ENCODE measurements around the gene CASP3.
"Not testable (repeated sequence)": the region's sequence is repeated elsewhere in the genome, so short reads cannot be mapped to it uniquely, and the experiment has no call there.

Gene CASP3

GRCh38 chr4:184596044-184596616, 53.1 kb downstream of the CASP3 start:
- Mint-ChIP-seq H3K27me3 (ENCODE audit: low read depth, poor library complexity) (peaks cover 9% of the 10 kb centered on the region), H3K4me1 (peaks cover 19% of the 10 kb centered on the region), H3K27ac (no peak overlapping the region), H3K4me3 (no peak overlapping the region), H3K9me3 (peaks cover 19% of the 10 kb centered on the region), H3K36me3 (ENCODE audit: low read depth) (no peaks in the 10 kb centered on the region)
- no peak for TF ChIP-seq CTCF (IDR thresholded peaks at IDR 0.05)
- no peak for DNase-seq

GRCh38 chr4:184595430-184595829, 53.8 kb downstream of the CASP3 start:
- no peak for TF ChIP-seq CTCF (IDR thresholded peaks at IDR 0.05)
- H3K27ac Mint-ChIP-seq, result no peak overlapping the region
- H3K4me3 Mint-ChIP-seq, result no peak overlapping the region
- peaks cover 19% of the 10 kb centered on the region for H3K4me1 Mint-ChIP-seq
- peaks cover 9% of the 10 kb centered on the region for H3K27me3 Mint-ChIP-seq (ENCODE audit: low read depth, poor library complexity)
- H3K36me3 Mint-ChIP-seq (ENCODE audit: low read depth), result no peaks in the 10 kb centered on the region
- H3K9me3 Mint-ChIP-seq, result peaks cover 19% of the 10 kb centered on the region
- no peak for DNase-seq

- no peak for DNase-seq
- Mint-ChIP-seq H3K36me3 (ENCODE audit: low read depth) (no peaks in the 10 kb centered on the region), H3K4me3 (no peak overlapping the region), H3K27ac (peak overlapping the region; percentile 89), H3K27me3 (ENCODE audit: low read depth, poor library complexity) (peaks cover 5% of the 10 kb centered on the region), H3K4me1 (peaks cover 20% of the 10 kb centered on the region), H3K9me3 (peaks cover 19% of the 10 kb centered on the region)
- TF ChIP-seq CTCF (IDR thresholded peaks at IDR 0.05), result no peak
Measured at GRCh38 chr4:184593461-184593860, 55.8 kb downstream of the CASP3 start.

GRCh38 chr4:184591747-184592270, 57.4 kb downstream of the CASP3 start:
- not testable (repeated sequence) for H3K27ac Mint-ChIP-seq; H3K27me3 Mint-ChIP-seq (ENCODE audit: low read depth, poor library complexity); H3K36me3 Mint-ChIP-seq (ENCODE audit: low read depth); H3K4me3 Mint-ChIP-seq; DNase-seq
- Mint-ChIP-seq H3K9me3 (peaks cover 21% of the 10 kb centered on the region), H3K4me1 (peaks cover 24% of the 10 kb centered on the region)

- Mint-ChIP-seq H3K27me3 (ENCODE audit: low read depth, poor library complexity) (peaks cover 5% of the 10 kb centered on the region), H3K9me3 (peaks cover 22% of the 10 kb centered on the region), H3K27ac (no peak overlapping the region)
Measured at GRCh38 chr4:184591070-184591677, 58.1 kb downstream of the CASP3 start.

GRCh38 chr4:184590196-184590595, 59.1 kb downstream of the CASP3 start:
- Mint-ChIP-seq H3K27ac (no peak overlapping the region), H3K4me1 (peaks cover 18% of the 10 kb centered on the region), H3K36me3 (ENCODE audit: low read depth) (no peaks in the 10 kb centered on the region), H3K27me3 (ENCODE audit: low read depth, poor library complexity) (peaks cover 5% of the 10 kb centered on the region), H3K9me3 (peaks cover 22% of the 10 kb centered on the region), H3K4me3 (no peak overlapping the region)
- TF ChIP-seq CTCF (IDR thresholded peaks at IDR 0.05), result no peak
- DNase-seq, result no peak

More at GRCh38 chr4:184591070-184591677, 58.1 kb downstream of the CASP3 start:
- Mint-ChIP-seq H3K36me3 (ENCODE audit: low read depth) (no peaks in the 10 kb centered on the region), H3K4me3 (no peak overlapping the region), H3K4me1 (peaks cover 20% of the 10 kb centered on the region)
- TF ChIP-seq CTCF (IDR thresholded peaks at IDR 0.05), result no peak
- DNase-seq, result no peak

Measured in nephron progenitor cell (in vitro differentiated cells).